Measurements from ENCODE around the gene PKP3.
"Not testable (repeated sequence)": the region's sequence is repeated elsewhere in the genome, so short reads cannot be mapped to it uniquely, and the experiment has no call there.

Gene PKP3

DNA sequence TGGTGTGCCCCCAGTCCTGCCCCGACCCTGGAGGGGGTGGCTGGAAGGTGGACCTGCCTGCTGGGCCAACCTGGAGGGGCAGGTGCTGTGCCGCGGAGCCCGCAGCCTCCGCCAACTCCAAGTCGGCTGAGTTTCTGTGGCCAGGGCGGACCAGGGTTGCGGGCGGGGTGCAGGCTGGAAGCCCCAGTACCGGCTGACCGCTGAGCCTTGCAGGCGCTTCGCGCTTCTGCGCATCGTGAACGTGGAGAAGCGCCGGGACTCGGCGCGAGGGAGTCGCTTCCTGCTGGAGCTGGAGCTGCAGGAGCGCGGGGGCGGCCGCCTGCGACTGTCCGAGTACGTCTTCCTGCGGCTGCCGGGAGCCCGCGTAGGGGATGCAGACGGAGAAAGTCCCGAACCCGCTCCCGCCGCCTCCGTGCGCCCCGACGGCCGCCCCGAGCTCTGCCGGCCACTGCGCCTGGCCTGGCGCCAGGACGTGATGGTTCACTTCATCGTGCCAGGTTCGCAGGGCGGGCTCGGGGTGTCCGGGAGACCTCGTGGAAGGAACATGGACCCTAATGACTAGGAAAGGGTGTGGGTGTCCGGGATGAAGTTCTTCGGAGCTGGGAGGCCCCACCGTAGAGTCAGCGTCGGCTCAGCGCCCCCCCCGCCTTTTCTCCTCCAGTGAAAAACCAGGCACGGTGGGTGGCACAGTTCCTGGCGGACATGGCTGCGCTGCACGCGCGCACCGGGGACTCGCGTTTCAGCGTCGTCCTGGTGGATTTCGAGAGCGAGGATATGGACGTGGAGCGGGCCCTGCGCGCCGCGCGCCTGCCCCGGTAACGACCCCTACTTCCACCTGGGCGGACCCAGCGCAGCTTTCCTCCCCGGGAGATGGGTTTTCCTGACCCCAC, 14.6 kb upstream of the PKP3 start:
- no peak for DNase-seq

DNA sequence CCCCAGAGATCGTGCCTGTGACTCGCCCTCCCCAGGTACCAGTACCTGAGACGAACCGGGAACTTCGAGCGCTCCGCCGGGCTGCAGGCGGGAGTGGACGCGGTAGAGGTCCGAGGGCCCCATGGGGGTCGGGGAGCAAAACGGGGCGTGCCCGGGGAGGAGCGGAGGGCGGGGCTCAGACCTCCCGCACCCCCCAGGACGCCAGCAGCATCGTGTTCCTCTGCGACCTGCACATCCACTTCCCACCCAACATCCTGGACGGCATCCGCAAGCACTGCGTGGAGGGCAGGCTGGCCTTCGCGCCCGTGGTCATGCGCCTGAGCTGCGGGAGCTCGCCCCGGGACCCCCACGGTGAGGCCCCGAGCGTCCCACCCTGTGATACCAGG, 13.9 kb upstream of the PKP3 start:
- DNase-seq = no peak

DNA sequence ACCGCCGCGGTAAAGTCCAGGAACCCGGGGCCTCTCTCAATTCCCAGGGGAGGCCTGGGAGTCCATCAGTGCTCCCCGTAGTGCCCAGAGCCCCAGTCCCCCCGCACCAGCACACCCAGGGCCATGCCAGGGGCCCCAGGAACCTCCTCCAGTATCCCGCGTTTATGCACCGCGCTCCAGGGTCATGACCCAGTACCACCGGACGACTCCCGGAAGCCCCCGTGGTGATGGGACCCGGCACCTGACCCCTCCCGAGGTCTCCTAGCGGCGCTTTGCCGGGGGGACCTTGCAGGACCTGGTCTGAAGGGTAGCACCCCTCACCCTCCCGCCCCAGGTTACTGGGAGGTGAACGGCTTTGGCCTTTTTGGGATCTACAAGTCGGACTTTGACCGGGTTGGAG, 13.5 kb upstream of the PKP3 start:
- no peak for DNase-seq

DNA sequence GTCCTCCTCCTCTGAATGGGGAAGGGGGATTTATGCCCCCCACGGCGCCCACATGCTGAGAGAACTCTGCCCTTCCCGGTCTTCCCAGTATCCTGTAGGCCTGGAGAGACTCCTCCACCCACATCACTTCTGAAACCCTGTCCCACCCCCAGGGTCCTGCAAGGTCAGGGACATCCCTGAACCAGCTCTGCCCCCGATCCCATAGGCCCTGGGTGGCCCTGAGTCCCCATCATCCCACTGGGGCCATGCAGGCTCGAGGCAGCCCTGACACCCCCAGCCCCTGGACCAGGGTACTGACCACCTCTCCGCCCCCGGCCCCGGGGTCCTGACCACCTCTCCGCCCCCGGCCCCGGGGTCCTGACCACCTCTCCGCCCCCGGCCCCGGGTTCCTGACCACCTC, 13.0 kb upstream of the PKP3 start:
- DNase-seq = no peak

DNA sequence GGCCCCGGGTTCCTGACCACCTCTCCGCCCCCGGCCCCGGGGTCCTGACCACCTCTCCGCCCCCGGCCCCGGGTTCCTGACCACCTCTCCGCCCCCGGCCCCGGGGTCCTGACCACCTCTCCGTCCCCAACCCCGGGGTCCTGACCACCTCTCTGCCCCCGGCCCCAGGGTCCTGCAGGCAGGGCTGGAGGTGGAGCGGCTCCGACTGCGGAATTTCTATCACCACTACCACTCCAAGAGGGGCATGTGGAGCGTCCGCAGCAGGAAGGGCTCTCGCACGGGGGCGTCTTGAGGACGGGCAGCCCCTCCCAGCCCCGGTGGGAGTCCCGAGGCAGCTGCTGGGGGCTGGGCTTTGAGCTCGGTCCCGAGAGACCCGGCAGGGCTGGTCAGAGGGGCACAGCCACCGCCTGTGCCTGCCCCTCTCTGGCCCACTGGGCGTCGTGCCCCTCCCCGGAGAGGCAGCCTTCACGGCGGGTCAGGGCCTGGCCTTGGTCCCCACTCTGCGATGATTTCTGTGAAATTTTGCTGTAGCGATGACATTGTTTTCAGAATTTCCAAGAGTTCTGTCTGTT, 12.4 kb upstream of the PKP3 start:
- no peak for DNase-seq

DNA sequence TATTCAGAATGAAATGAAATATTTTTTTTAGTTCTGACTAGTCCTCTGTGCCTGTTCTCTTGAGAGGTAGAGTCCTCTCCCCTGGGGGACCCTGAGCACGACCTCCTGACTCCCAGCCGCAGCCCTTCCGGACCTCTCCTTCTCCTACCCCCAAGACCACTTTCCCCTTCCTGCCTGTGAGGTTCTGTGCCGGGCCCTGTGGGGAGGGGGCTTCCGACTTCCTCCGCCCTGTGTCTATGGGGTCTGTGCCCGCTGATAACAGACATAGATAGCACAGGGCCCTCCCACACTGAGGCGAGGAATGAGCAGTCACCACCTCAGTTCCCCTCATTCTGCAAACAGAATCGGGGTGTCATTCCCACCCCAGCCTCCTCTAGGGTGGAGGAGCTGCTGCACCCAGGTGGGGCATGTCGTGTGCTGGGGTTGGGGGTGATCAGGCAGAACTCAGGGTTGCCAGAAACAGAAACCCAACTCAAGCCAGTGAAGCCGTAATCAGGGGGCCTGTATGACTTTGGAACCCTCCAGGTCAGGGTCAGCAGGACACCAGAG, 11.9 kb upstream of the PKP3 start:
- no peak for DNase-seq

DNA sequence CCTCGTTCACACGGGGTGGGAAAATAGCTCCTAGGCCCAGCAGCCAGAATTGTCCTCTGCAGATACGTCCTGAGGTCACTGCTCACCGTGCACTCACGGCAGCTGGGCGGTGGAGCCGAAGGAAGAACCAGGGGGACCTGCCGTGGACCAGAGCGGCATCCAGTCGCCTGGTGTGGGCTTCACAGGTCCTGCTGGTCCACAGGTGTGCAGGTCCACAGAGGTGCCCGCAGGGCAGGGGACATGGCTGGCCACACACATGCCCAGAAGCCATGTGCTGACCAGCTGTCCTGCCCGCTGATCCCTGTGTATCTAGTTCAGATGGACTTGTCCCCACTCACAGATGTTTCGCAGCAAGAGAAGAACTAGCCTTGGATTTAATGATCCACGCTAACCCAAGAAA, 10.6 kb upstream of the PKP3 start:
- DNase-seq = no peak

DNA sequence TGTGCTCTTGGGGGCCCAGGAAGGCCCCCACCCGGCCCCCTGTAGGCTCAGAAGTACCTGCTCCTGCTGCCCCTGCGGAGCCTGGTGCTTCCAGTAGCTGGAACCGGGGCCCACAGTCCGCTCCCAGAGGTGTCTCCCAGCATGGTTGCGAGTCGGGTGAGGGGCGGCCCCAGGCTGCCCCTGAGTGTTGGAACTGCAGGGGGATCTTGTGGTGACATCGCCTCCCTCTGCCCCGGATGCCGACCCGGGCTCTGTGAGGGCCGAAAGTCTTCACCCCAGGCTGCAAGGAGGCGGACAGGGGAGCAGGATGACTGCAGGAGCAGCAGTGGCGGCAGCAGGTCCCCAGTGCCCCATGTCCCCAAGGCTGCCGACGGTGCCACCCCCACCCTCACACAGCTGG, 9.5 kb upstream of the PKP3 start:
- no peak for DNase-seq

DNA sequence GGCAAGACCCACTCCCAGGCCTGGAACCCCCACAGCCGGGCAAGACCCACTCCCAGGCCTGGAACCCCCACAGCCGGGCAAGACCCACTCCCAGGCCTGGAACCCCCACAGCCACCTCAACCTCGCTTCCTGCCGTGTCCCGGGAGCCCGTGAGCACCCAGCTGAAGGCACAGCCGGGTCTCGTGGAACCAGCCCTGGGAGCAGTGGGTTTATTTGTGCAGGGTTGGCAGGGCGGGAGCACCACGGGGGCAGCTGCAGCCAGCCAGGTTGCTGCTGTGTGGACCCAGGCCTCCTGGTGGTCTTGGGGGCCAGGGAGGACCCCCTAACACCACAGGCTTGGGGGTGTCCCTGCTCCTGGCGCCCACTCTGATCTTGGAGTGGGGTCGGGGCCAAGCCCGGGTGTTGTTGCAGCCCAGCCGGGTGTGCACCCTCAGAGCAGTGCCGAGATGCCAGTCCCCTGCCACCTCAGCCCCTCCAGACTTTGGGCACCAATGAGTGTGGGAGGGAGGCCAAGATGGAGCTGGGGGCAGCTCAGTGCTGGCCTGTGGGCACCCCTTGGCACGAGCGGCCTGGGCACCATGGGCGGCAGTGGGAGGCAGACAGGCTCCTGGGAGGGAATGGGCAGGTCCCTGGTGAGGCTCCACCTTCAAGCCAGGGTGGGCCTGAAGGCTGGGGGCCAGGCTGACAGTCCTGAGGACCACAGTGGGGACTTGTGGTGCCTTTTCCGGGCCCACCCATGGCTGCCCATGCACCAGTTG, 8.2 kb upstream of the PKP3 start:
- no peak for DNase-seq

DNA sequence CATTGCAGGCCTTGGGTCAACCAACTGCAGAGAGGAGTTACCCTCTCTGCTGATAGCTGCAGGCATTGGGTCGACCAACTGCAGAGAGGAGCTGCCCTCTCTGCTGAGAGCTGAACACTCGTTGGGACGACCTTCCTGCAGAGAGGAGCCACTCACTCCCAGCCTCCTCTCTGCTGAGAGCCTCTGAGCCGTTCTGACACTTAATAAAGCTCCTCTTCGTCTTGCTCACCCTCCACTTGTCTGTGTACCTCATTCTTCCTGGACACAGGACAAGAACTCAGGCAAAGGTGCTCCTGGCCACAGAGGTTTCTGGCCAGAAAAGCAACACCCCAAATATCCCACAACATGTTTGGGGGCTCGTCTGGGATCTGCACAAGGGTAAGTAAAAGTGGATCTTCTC, 7.5 kb upstream of the PKP3 start:
- no peak for DNase-seq

DNA sequence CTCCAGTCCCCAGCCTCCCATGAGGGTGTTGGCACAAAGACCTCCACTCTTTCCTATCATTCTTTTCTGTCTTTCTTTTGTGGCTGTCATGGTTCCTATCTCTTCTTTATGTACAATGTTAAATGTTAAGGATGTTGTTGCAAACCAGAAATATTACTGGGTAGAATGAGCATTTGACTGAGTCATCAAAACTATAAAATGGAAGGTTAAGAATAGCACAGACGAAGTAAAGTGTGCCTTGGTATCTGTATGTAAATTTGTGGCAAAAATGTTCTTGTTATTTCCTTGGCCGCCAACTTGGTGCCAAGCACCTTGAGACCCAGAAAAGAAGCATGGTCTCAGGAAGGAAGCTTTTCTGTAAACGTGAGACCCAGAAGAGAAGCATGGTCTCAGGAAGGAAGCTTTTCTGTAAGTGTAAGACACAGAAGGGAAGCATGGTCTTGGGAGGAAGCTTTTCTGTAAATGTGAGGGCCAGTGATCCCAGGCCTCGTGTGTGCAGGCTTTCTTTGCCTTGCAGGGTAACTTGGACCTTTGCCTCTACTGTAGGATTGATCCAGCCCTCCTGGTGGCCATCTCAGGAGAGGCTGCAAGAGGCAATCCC, 6.7 kb upstream of the PKP3 start:
- no peak for DNase-seq

DNA sequence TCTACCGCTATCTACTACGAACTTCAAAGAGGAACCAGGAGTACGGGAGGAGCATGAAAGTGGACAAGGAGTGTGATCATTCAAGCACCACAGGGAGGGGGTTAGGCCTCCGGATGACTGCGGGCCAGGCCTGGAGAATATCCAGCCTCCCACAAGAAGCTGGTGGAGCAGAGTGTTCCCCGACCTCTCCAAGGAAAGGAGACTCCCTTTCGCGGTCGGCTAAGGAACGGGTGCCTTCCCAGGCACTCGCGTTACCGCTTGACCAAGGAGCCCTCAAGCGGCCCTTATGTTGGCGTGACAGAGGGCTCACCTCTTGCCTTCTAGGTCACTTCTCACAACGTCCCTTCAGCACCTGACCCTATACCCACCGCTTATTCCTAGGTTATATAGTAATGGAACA, 4.6 kb upstream of the PKP3 start:
- not testable (repeated sequence) for DNase-seq

DNA sequence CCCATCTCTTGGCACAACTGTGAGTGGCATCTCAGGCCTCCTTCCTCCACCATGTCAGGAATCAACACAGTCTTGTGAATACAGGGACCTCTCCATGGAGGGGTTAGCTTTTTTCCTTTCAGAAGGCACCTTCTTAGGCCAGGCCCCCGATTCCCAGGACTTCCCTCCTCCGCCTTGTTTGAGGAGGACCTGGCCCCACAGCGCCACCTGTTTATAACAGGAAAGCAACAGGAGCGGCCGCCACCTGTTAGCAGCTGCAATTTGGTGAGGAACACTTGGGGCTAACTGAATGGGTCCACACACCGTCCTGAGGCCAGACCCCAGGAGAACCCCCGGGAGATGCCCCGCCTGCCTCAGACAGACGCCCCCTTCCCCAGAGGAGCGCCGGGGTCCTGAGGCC, 3.8 kb upstream of the PKP3 start:
- DNase-seq = no peak

DNA sequence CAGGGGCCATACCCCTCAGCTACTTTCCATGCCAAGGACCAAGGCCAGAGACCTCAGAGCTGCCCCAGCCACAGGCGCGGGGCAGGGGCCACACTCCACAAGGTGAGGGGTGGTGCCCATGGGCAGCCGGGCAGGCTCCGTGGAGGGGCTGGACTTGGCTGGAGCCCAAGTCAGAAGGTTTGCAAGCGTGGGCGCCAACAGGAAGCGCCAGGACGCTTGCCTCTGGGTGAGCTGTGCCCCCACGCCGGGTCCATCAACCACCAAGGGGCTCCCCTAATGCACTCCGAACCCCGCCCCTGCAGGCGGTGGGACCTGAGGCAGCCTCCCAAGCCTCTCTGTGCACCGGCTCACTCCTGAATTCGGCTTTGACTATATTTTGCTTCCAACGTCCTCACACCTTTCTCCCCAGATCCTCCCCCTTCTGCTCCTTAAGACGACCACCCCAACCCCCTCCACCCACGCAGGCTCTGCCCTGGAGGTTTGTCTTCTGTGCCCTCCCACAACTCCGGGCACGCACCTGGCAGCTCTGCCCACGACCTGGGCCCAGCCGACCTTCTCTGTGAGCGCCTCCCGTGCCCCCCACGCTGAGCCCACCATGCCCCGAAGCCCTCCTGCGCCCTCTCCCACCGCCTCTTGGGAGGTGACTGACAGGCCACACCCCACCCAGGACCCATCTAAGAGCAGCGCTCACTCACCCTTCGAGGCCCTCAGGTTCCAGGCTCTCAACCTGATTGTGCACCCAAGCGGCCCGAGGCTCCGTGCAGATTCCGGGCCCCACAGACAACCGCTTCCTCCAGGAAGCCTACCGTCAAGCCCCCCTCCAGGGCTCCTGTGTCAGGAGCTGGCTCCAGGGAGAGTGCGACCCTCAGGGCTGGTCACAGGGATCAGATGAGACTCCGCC, 2.6 kb upstream of the PKP3 start:
- DNase-seq = no peak

DNA sequence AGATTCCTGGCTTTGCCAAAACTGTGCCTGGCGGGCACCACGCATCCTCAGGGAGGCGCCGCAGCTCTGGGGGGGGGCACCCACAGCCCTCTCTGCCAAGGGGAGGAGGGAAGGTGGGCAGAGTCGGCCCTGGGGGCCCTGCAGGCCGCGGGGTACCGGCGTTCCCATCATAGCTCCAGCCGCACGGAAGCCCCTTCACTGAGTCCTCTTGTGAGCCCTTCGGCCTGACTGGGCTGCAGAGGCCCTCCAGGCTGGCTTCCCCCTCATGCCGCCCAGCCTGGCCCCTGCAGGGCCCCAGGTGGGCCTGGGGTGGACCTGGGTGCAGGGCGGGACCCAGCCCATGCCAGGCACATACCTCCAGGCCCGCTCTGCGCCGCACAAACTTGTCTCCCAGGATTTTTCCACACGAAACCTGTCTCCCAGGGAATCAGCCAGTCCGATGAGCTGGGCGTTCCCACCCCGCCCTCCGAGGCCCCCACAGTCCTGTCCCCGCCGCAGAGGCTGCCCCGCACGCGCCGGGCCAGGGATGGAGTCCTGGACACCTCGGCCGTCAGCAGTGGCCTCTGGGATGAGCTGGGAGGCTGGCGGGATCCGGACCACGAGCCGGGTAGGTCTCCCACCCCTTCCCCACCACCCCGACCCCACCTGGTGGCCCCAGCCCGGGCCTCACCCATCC, 1.8 kb upstream of the PKP3 start:
- DNase-seq = no peak

DNA sequence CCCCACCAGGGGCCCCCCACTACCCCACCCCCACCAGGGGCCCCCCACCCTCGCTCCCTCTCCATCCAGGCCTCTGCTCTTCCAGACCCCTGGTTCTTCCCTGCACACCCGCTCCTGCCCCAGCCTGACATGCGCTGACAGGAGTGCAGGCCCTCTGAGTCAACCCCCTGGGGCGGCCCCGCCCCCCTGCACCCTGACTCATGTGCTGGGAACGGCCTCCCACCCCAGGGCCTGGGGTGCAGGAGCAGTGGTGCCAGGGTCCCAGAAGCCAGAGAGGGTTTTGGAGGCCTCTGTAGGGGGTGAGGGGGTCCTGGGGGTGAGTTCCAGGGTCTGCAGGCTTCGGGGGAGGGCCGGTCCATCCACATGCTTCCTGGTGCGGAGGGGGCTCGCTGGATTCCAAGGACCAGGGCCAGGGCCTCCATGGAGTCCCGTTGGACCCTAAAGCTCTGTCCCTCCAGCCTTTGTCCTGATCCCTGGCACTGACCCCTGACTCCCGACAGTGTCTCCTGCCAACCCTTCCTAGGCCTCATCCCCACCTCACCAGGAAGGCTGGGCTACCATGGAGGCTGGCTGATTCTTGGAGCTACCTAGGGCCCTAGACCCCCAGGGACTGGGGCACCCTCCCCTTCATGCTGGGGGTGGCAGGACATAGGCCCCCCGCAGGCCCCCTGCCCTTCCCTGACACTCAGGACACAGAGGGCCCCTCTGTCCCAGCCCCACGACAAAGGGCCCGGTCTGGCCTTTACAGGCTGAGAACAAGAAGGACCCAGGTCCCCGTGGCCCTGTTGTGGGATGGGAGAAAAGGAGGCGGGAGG, 583 bp upstream of the PKP3 start:
- DNase-seq = no peak

DNA sequence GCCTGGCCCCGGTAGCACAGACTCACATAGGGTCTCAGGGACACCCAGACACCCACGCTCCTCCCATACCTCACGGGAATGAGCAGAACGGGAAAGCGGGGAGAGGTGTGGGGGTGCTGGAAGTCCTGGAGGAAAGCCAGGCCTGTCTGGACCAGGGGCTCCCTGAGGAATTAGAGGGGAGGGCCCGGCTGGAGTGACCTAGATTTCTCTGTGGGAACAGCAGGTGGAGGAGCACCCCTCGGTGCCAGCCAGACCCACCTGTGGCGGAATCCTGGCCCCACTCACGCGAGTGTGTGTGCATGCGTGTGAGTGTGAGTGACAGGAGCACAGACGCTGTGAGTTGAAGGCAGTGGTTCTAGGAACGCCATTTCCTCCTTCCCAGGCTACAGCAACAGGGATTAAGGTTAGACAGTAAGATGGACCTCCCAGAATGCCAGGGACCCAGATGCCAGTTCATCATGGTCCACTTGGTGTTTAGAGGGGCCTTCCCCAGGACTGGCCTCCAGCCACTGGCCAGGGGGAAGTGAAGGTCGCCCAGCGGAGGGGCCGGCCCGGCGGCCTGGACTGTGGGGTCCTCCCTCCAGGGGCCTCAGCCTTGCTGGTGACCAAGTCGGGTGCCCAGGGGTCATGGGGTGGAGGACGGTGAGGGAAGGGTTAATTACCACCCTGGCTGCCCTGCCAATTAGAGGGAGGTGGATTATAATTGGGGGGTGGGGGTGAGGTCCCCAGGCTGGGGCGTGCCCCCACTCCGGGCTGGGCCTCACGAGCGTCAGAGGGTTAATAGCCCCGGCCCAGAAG, 1.0 kb downstream of the PKP3 start:
- DNase-seq = no peak

DNA sequence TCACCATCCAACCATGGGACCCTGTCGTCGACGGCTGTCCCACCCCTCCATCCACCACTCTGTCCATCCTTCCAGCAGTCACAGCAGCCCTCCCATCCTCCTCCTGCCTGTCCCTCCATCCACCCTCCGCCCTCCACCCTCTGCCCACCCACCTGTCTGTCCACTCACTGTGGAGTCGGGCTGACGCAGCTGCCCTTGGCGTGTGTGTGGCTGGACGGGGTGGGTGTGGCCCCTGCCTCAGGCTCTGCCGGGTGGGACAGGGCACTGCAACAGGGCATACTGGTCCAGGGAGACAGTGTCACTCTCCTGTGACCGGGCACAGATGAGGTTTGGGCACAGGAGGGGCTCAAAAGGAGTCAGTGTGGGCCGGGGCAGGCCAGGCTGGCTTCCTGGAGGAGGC, 1.9 kb downstream of the PKP3 start:
- no peak for DNase-seq

DNA sequence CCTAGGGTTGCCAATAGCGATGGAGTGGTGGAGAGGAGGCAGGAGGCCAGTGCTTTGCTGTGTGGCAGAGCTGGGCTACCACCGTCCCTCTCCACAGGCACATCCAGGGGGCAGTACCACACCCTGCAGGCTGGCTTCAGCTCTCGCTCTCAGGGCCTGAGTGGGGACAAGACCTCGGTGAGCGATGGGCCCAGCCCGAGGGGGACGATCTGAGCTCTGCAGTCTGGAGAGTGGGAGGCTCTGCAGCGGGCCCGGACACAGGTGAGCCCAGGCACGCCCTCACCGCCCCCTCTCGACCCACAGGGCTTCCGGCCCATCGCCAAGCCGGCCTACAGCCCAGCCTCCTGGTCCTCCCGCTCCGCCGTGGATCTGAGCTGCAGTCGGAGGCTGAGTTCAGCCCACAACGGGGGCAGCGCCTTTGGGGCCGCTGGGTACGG, 2.5 kb downstream of the PKP3 start:
- no peak for DNase-seq

Measured in stimulated activated naive CD4-positive, alpha-beta T cell (primary cell).